DND-41 (cell line): Measurements from ENCODE around the gene TXNRD1.

ENCODE experiments used
- CTCF ChIP-seq: IDR thresholded peaks from 2 replicates; pipeline ENCODE4 v1.5.1; 2012; ENCODE audit warnings: borderline replicate concordance, low read length, moderate library complexity, mild to moderate bottlenecking; ENCODE audit not compliant: poor library complexity, severe bottlenecking; ENCODE audit errors: extremely low read depth
- EZH2 ChIP-seq: IDR thresholded peaks from 3 replicates; pipeline ENCODE4 v1.6.1; 2012; ENCODE audit warnings: borderline replicate concordance, low read depth, mild to moderate bottlenecking, moderate library complexity, low read length, inconsistent platforms; ENCODE audit not compliant: severe bottlenecking

DNA sequence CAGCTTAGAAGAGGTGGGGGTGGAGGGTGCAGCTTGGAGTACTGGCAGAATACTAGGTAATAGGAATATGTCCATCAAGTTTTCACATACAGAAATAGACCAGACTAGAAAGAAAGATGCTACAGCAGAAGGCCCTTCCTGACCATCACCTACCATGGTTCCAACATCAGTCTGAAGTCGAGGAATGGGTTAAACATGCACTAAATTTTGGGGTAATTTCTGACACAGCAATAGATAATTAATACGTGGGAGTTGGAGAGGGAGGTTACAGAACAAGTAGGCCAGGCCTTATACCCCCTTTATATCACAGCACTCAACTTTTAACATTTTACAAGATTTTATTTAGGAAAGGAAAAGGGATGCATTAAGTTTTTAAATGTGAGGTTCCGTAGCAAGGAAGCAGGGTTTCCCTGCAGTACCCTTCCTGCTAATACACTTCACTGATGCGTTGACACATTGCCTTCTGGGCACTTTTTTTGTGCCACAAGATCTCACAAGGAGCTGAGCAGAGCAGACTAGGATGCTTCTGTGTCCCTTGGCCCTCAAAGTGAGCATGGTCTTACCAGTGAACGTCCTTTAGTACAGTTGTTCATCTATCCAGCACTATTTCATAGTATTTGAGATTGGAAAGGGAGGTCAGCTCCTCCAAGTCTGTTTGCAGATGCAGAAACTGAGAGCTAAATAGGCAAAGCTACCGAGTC is 138.7 kb downstream of the TXNRD1 start:
- TF ChIP-seq CTCF (no peak), EZH2 (no peak)
